B cell (primary cell): ENCODE measurements around the gene NDUFAF2. TPM values are rescaled to one million over a fixed set of nuclear protein-coding genes. Genes with fewer than 3 reads are reported as not detected.

Source experiments
- ATAC-seq: fragments of 200-7000 bp; cut with Tn5 transposase; one replicate; pipeline ENCODE4 v1.10.0; 2021; ENCODE audit warnings: low read depth, mild to moderate bottlenecking, moderate number of reproducible peaks, moderate library complexity
- CTCF ChIA-PET: fragments of 350-600 bp; sonication (Branson Sonifier 250); formaldehyde crosslinking; loops from one replicate; lab custom pipeline; 2021; ENCODE audit warnings: antibody characterized with exemption, inconsistent platforms; lab: Charles Lee
- POLR2A ChIA-PET: fragments of 350-600 bp; sonication (Branson Sonifier 250); formaldehyde crosslinking; loops from one replicate; lab custom pipeline; 2021; ENCODE audit warnings: antibody characterized with exemption; lab: Charles Lee
- DNase-seq: peaks from one replicate; pipeline ENCODE4 v3.0.0; 2013
- H2AFZ ChIP-seq: 2 replicates; pipeline ENCODE4 v1.6.1; 2012; ENCODE audit warnings: mild to moderate bottlenecking, low read depth, low read length; ENCODE audit not compliant: insufficient read depth, poor library complexity, severe bottlenecking
- H3K27ac ChIP-seq, 2 donors: 1 replicate in 1 of 2; 2 replicates in 1 of 2; pipeline ENCODE4 v1.5.1; 2012 to 2013; ENCODE audit warnings: low read length in 2 of 2, mild to moderate bottlenecking in 2 of 2, moderate library complexity in 1 of 2
- H3K27me3 ChIP-seq, 4 experiments: fragments of 200-600 bp in 1 of 4; sonication (generic) in 1 of 4; replicated peaks in 1 of 4; 1 replicate in 2 of 4; 2 replicates in 2 of 4; pipeline versions ENCODE4 v1.6.1 to v1.7.0; 2013 to 2016; ENCODE audit warnings: low read length in 3 of 4, mild to moderate bottlenecking in 2 of 4, mixed read lengths in 1 of 4, moderate library complexity in 1 of 4; ENCODE audit not compliant: insufficient read depth in 4 of 4, control insufficient read depth in 3 of 4; ENCODE audit errors: control extremely low read depth in 1 of 4
- H3K36me3 ChIP-seq, 2 experiments: replicated peaks in 1 of 2; 1 replicate in 1 of 2; 2 replicates in 1 of 2; pipeline versions ENCODE4 v1.6.1 to v1.7.1; 2013; ENCODE audit warnings: low read length in 1 of 2; ENCODE audit not compliant: insufficient read depth in 2 of 2, control insufficient read depth in 1 of 2; ENCODE audit errors: control extremely low read depth in 1 of 2, extremely low read depth in 1 of 2
- H3K4me1 ChIP-seq, 2 donors: fragments of 200-600 bp in 1 of 2; sonication (generic) in 1 of 2; 1 replicate in 1 of 2; 2 replicates in 1 of 2; pipeline versions ENCODE4 v1.5.1 to v1.6.1; 2013 to 2017; ENCODE audit warnings: low read length in 2 of 2; ENCODE audit not compliant: control insufficient read depth in 2 of 2, insufficient read depth in 2 of 2
- H3K4me2 ChIP-seq: replicated peaks from 2 replicates; pipeline ENCODE3; 2012; ENCODE audit warnings: mild to moderate bottlenecking, low read depth, low read length; ENCODE audit not compliant: poor library complexity, severe bottlenecking
- H3K4me3 ChIP-seq, 5 experiments: fragments of 200-600 bp in 1 of 5; sonication (generic) in 1 of 5; 1 replicate in 3 of 5; 2 replicates in 2 of 5; pipeline versions ENCODE4 v1.5.1 to v1.7.0; 2011 to 2016; ENCODE audit warnings: low read length in 4 of 5, mild to moderate bottlenecking in 4 of 5, low read depth in 2 of 5, control low read depth in 1 of 5, moderate library complexity in 1 of 5; ENCODE audit not compliant: insufficient read depth in 1 of 5; ENCODE audit errors: control extremely low read depth in 1 of 5, extremely low read depth in 1 of 5
- H3K79me2 ChIP-seq: fragments of 200-600 bp; sonication (generic); one replicate; pipeline ENCODE4 v1.6.0; 2016; ENCODE audit warnings: low read length; ENCODE audit not compliant: control insufficient read depth, insufficient read depth
- H3K9ac ChIP-seq: fragments of 200-600 bp; sonication (generic); 2 replicates; pipeline ENCODE4 v1.6.1; 2017; ENCODE audit warnings: mild to moderate bottlenecking, low read length, moderate library complexity
- H3K9me3 ChIP-seq, 3 donors: one replicate each; pipeline versions ENCODE4 v1.6.1 to v1.7.1; 2013; ENCODE audit warnings: low read length in 2 of 3; ENCODE audit not compliant: control insufficient read depth in 2 of 3, insufficient read depth in 1 of 3; ENCODE audit errors: control extremely low read depth in 1 of 3
- H4K20me1 ChIP-seq: 2 replicates; pipeline ENCODE4 v1.6.0; 2012; ENCODE audit warnings: mild to moderate bottlenecking, low read length; ENCODE audit not compliant: insufficient read depth, control insufficient read depth, poor library complexity, severe bottlenecking
- H3K27ac Mint-ChIP-seq: one replicate; pipeline ENCODE4 v1.8.0; 2021; ENCODE audit warnings: mixed read lengths
- H3K27me3 Mint-ChIP-seq: one replicate; pipeline ENCODE4 v1.8.0; 2021; ENCODE audit warnings: mixed read lengths
- H3K4me1 Mint-ChIP-seq: one replicate; pipeline ENCODE4 v1.8.0; 2021; ENCODE audit warnings: mixed read lengths
- H3K4me3 Mint-ChIP-seq: one replicate; pipeline ENCODE4 v1.8.0; 2021; ENCODE audit warnings: mixed read lengths
- H3K9me3 Mint-ChIP-seq: one replicate; pipeline ENCODE4 v1.8.0; 2022; ENCODE audit warnings: mixed read lengths; ENCODE audit not compliant: insufficient read depth
- EZH2 ChIP-seq: IDR thresholded peaks from 2 replicates; pipeline ENCODE4 v1.6.1; 2012; ENCODE audit warnings: borderline replicate concordance, low read depth, mild to moderate bottlenecking, moderate library complexity, low read length; ENCODE audit not compliant: insufficient read depth, poor library complexity, severe bottlenecking
- WGBS: methylation state at CpG from one replicate; pipeline ENCODE4 v1.1.5; 2013; ENCODE audit warnings: missing lambda C conversion rate; ENCODE audit not compliant: insufficient coverage; 5-methylcytosine and 5-hydroxymethylcytosine counted together
- intact Hi-C: fragments of 100-400 bp; cut with micrococcal nuclease; formaldehyde crosslinking; loops from one replicate; pipeline ENCODE4 v1.10.0; 2022
- polyA plus RNA-seq: library from polyadenylated mRNA; depleted of rRNA; stranded (reverse); fragments of >200 nt; gene quantifications from 2 replicates; pipeline ENCODE4 v1.2.3, GENCODE V29; 2012
- total RNA-seq, 2 donors: library from RNA; stranded (reverse); fragments of 120-200 nt in 1 of 2; gene quantifications; 1 replicate in 1 of 2; 2 replicates in 1 of 2; pipeline versions ENCODE4 v1.2.3 to v1.2.4, GENCODE V29; 2013 to 2022
- TF ChIP-seq, protein P1 (sequence below): fragments of 200-600 bp; IDR thresholded peaks from one replicate; pipeline ENCODE4 v1.8.0; 2022; ENCODE audit warnings: antibody characterized with exemption, mild to moderate bottlenecking

Gene NDUFAF2
- total and polyA plus RNA-seq, 2 donors (not counting 1 experiment from before 2014, with no cell fraction given), result 6.3 to 9.7 TPM

DNA sequence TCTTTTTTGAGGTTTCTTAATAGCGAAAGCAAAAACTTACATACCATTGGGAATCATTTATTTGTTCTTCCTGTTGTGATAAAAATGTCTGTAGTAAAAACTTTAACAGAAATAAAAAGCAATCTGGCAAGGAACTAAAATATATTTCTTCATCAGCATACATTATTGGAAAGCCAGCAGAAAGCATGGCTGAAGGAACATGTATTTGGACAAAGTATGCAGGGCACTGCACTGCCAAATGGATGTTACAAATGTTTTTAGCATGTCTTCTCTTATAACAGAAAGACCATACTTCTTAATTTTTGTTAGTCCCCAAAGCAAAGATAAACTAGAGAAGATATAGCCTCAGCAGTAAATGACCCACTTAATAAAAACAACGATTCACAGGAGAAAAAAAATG lies 136.7 kb downstream of the NDUFAF2 start:
- Histone ChIP-seq H3K4me1 (no peaks in the 10 kb centered on the region), H2AFZ (no peak overlapping the region), H3K27ac (no peak overlapping the region), H3K27me3 (no peaks in the 10 kb centered on the region), H3K9ac (no peak overlapping the region), H3K79me2 (no peaks in the 10 kb centered on the region), H3K4me3 (no peak overlapping the region), H3K9me3 (no peaks in the 10 kb centered on the region), H3K36me3 (peaks cover 0 to under 1% of the 10 kb centered on the region in 2 experiments), H3K4me2 (no peak overlapping the region), H4K20me1 (no peaks in the 10 kb centered on the region)
- intact Hi-C loops, result no loop called here
- DNase-seq, result no peak
- TF ChIP-seq EZH2, result no peak
- TF ChIP-seq, protein P1, sequence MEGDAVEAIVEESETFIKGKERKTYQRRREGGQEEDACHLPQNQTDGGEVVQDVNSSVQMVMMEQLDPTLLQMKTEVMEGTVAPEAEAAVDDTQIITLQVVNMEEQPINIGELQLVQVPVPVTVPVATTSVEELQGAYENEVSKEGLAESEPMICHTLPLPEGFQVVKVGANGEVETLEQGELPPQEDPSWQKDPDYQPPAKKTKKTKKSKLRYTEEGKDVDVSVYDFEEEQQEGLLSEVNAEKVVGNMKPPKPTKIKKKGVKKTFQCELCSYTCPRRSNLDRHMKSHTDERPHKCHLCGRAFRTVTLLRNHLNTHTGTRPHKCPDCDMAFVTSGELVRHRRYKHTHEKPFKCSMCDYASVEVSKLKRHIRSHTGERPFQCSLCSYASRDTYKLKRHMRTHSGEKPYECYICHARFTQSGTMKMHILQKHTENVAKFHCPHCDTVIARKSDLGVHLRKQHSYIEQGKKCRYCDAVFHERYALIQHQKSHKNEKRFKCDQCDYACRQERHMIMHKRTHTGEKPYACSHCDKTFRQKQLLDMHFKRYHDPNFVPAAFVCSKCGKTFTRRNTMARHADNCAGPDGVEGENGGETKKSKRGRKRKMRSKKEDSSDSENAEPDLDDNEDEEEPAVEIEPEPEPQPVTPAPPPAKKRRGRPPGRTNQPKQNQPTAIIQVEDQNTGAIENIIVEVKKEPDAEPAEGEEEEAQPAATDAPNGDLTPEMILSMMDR, result no peak
- H3K27me3 Mint-ChIP-seq, result no peaks in the 10 kb centered on the region
- no peak overlapping the region for H3K4me3 Mint-ChIP-seq
- H3K9me3 Mint-ChIP-seq, result no peaks in the 10 kb centered on the region
- CTCF ChIA-PET, result no interaction called here
- peaks cover 2% of the 10 kb centered on the region for H3K4me1 Mint-ChIP-seq
- H3K27ac Mint-ChIP-seq, result no peak overlapping the region
- no CpG with 5 or more reads among the region's 2 CpGs for WGBS
- ATAC-seq, result no peak
- POLR2A ChIA-PET, result no interaction called here

DNA sequence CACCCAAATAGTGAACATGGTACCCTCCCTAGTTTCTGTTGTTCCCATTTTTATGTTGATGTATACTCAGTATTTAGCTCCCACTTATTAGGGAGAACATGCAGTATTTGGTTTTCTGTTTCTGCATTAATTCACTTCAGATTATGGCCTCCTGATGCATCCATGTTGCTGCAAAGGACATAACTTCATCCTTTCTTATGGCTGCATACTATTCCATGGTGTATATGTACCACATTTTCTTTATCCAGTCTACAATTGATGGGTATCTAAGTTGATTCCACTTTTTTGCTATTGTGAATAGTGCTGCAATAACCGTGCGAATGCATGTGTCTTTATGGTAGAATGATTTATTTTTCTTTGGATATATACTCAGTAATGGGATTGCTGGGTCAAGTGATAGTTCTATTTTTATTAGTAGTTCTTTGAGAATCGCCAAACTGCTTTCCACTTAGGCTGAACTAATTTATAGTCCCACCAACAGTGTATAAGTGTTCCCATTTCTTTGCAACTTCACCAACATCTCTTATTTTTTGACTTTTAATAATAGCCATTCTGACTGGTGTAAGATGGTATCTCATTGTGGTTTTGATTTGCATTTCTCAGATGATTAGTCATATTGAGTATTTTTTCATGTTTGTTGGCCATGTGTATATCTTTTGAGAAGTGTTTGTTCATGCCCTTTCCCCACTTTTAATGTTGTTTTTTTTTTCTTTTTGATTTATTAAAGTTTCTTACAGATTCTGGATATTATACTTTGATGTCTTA lies 137.7 kb downstream of the NDUFAF2 start:
- intact Hi-C loops, result no loop called here
- CTCF ChIA-PET, result no interaction called here

More for the DNA sequence above, 137.7 kb downstream of the NDUFAF2 start:
- Histone ChIP-seq H3K27ac (no peak overlapping the region), H3K4me1 (no peaks in the 10 kb centered on the region), H4K20me1 (no peaks in the 10 kb centered on the region), H3K36me3 (no peaks in the 10 kb centered on the region), H3K4me3 (no peak overlapping the region), H2AFZ (no peak overlapping the region), H3K9ac (no peak overlapping the region), H3K9me3 (no peaks in the 10 kb centered on the region), H3K4me2 (no peak overlapping the region), H3K27me3 (no peaks in the 10 kb centered on the region), H3K79me2 (no peaks in the 10 kb centered on the region)
- Mint-ChIP-seq H3K4me3 (no peak overlapping the region), H3K27me3 (no peaks in the 10 kb centered on the region), H3K27ac (no peak overlapping the region), H3K4me1 (peaks cover 2% of the 10 kb centered on the region), H3K9me3 (no peaks in the 10 kb centered on the region)
- DNase-seq (no peak), ATAC-seq (no peak)
- POLR2A ChIA-PET, result no interaction called here
- TF ChIP-seq, protein P1, result no peak
- TF ChIP-seq EZH2, result no peak
- no CpG with 5 or more reads among the region's 3 CpGs for WGBS
